T-helper 1 cell treated with Interleukin-12 subunit alpha and Interleukin-12 subunit beta and Interleukin-4 antibody, amounts not matched to agents 30 μg/mL and 1 μg/mL, for 36 hours (primary cell): ENCODE results near the gene PUS3.

Experiments
- H3K27ac Mint-ChIP-seq: one replicate; pipeline ENCODE4 v1.8.0; 2021; ENCODE audit warnings: mild to moderate bottlenecking, mixed read lengths
- H3K27me3 Mint-ChIP-seq: one replicate; pipeline ENCODE4 v1.8.0; 2021; ENCODE audit warnings: low read depth, mixed read lengths
- H3K36me3 Mint-ChIP-seq: one replicate; pipeline ENCODE4 v1.8.0; 2021; ENCODE audit warnings: low read depth, mixed read lengths
- H3K4me1 Mint-ChIP-seq: one replicate; pipeline ENCODE4 v1.8.0; 2021; ENCODE audit warnings: low read depth, mixed read lengths
- H3K4me3 Mint-ChIP-seq: one replicate; pipeline ENCODE4 v1.8.0; 2021; ENCODE audit warnings: mild to moderate bottlenecking, moderate library complexity, mixed read lengths
- H3K9me3 Mint-ChIP-seq: one replicate; pipeline ENCODE4 v1.8.0; 2021; ENCODE audit warnings: mixed read lengths

Gene PUS3

GRCh38 chr11:125902927-125903710, at the start of gene PUS3:
PUS3 (minus strand) TSS chr11:125903206; CDS start chr11:125896284, 6,922 bp downstream.
- Mint-ChIP-seq H3K36me3 (peaks cover 18% of the 10 kb centered on the region), H3K9me3 (no peaks in the 10 kb centered on the region), H3K27me3 (peaks cover 35% of the 10 kb centered on the region), H3K27ac (peak within 1 kb of the TSS; percentile 85), H3K4me1 (peaks cover 29% of the 10 kb centered on the region), H3K4me3 (peak within 1 kb of the TSS; percentile 93)

GRCh38 chr11:125952559-125952958, 49.6 kb upstream of the PUS3 start:
- H3K27ac Mint-ChIP-seq: no peak overlapping the region
- no peaks in the 10 kb centered on the region for H3K27me3 Mint-ChIP-seq
- H3K4me3 Mint-ChIP-seq: no peak overlapping the region
- no peaks in the 10 kb centered on the region for H3K36me3 Mint-ChIP-seq
- H3K4me1 Mint-ChIP-seq: peaks cover 1% of the 10 kb centered on the region
- no peaks in the 10 kb centered on the region for H3K9me3 Mint-ChIP-seq

- H3K9me3 Mint-ChIP-seq: no peaks in the 10 kb centered on the region
- no peak overlapping the region for H3K27ac Mint-ChIP-seq
- H3K36me3 Mint-ChIP-seq: no peaks in the 10 kb centered on the region
- no peak overlapping the region for H3K4me3 Mint-ChIP-seq
- no peaks in the 10 kb centered on the region for H3K27me3 Mint-ChIP-seq
- no peaks in the 10 kb centered on the region for H3K4me1 Mint-ChIP-seq
These were observed 48.7 kb upstream of the PUS3 start for GRCh38 chr11:125951731-125952130.

- no peaks in the 10 kb centered on the region for H3K36me3 Mint-ChIP-seq
- no peaks in the 10 kb centered on the region for H3K4me1 Mint-ChIP-seq
- H3K9me3 Mint-ChIP-seq: no peaks in the 10 kb centered on the region
- no peak overlapping the region for H3K27ac Mint-ChIP-seq
- no peaks in the 10 kb centered on the region for H3K27me3 Mint-ChIP-seq
- no peak overlapping the region for H3K4me3 Mint-ChIP-seq
These were observed 48.0 kb upstream of the PUS3 start for GRCh38 chr11:125950696-125951651.

GRCh38 chr11:125950178-125950490, 47.1 kb upstream of the PUS3 start:
- Mint-ChIP-seq H3K27me3 (no peaks in the 10 kb centered on the region), H3K36me3 (no peaks in the 10 kb centered on the region), H3K9me3 (no peaks in the 10 kb centered on the region), H3K4me3 (no peak overlapping the region), H3K4me1 (no peaks in the 10 kb centered on the region), H3K27ac (no peak overlapping the region)

- Mint-ChIP-seq H3K36me3 (no peaks in the 10 kb centered on the region), H3K4me3 (no peak overlapping the region), H3K27ac (no peak overlapping the region), H3K4me1 (no peaks in the 10 kb centered on the region), H3K27me3 (no peaks in the 10 kb centered on the region), H3K9me3 (no peaks in the 10 kb centered on the region)
These were observed 46.5 kb upstream of the PUS3 start for GRCh38 chr11:125949271-125950177.

- no peak overlapping the region for H3K4me3 Mint-ChIP-seq
- no peaks in the 10 kb centered on the region for H3K27me3 Mint-ChIP-seq
- no peaks in the 10 kb centered on the region for H3K9me3 Mint-ChIP-seq
- no peaks in the 10 kb centered on the region for H3K36me3 Mint-ChIP-seq
- H3K27ac Mint-ChIP-seq: no peak overlapping the region
- H3K4me1 Mint-ChIP-seq: no peaks in the 10 kb centered on the region
These were observed 45.5 kb upstream of the PUS3 start for GRCh38 chr11:125948278-125949051.

- H3K27ac Mint-ChIP-seq: no peak overlapping the region
- H3K9me3 Mint-ChIP-seq: no peaks in the 10 kb centered on the region
- H3K36me3 Mint-ChIP-seq: no peaks in the 10 kb centered on the region
- H3K4me3 Mint-ChIP-seq: no peak overlapping the region
- H3K4me1 Mint-ChIP-seq: no peaks in the 10 kb centered on the region
- no peaks in the 10 kb centered on the region for H3K27me3 Mint-ChIP-seq
These were observed 44.6 kb upstream of the PUS3 start for GRCh38 chr11:125947419-125948277.

- Mint-ChIP-seq H3K36me3 (no peaks in the 10 kb centered on the region), H3K27me3 (no peaks in the 10 kb centered on the region), H3K4me3 (no peak overlapping the region), H3K9me3 (no peaks in the 10 kb centered on the region), H3K27ac (no peak overlapping the region), H3K4me1 (peaks cover 2% of the 10 kb centered on the region)
These were observed 43.9 kb upstream of the PUS3 start for GRCh38 chr11:125946712-125947418.

- Mint-ChIP-seq H3K4me1 (peaks cover 2% of the 10 kb centered on the region), H3K27ac (no peak within 1 kb of the TSS), H3K36me3 (no peaks in the 10 kb centered on the region), H3K4me3 (no peak within 1 kb of the TSS), H3K27me3 (no peaks in the 10 kb centered on the region), H3K9me3 (no peaks in the 10 kb centered on the region)
These were observed 43.0 kb upstream of the PUS3 start, which contains the start of gene VSIG10L2 for GRCh38 chr11:125945797-125946520. VSIG10L2 (plus strand) TSS chr11:125946044; CDS start chr11:125946056, 12 bp downstream.

- Mint-ChIP-seq H3K4me3 (no peak overlapping the region), H3K36me3 (no peaks in the 10 kb centered on the region), H3K27me3 (no peaks in the 10 kb centered on the region), H3K27ac (no peak overlapping the region), H3K4me1 (peaks cover 2% of the 10 kb centered on the region), H3K9me3 (no peaks in the 10 kb centered on the region)
These were observed 42.2 kb upstream of the PUS3 start for GRCh38 chr11:125945011-125945796.
